LNCaP clone FGC (cell line): ENCODE measurements around the gene ARHGEF1.
"Not testable (repeated sequence)": the region's sequence is repeated elsewhere in the genome, so short reads cannot be mapped to it uniquely, and the experiment has no call there.

Experiments
- DNase-seq: peaks from one replicate; pipeline ENCODE4 v3.0.0-alpha.2; 2011; ENCODE audit warnings: low read depth
- H3K4me3 ChIP-seq: 2 replicates; pipeline ENCODE4 v1.5.1; 2011; ENCODE audit warnings: mild to moderate bottlenecking, low read depth, low read length, control low read depth
- CTCF ChIP-seq: IDR thresholded peaks from 2 replicates; pipeline ENCODE4 v1.5.1; 2012; ENCODE audit warnings: mild to moderate bottlenecking; ENCODE audit not compliant: control insufficient read depth, insufficient read depth; ENCODE audit errors: extremely low read depth

ARHGEF1 gene

DNA sequence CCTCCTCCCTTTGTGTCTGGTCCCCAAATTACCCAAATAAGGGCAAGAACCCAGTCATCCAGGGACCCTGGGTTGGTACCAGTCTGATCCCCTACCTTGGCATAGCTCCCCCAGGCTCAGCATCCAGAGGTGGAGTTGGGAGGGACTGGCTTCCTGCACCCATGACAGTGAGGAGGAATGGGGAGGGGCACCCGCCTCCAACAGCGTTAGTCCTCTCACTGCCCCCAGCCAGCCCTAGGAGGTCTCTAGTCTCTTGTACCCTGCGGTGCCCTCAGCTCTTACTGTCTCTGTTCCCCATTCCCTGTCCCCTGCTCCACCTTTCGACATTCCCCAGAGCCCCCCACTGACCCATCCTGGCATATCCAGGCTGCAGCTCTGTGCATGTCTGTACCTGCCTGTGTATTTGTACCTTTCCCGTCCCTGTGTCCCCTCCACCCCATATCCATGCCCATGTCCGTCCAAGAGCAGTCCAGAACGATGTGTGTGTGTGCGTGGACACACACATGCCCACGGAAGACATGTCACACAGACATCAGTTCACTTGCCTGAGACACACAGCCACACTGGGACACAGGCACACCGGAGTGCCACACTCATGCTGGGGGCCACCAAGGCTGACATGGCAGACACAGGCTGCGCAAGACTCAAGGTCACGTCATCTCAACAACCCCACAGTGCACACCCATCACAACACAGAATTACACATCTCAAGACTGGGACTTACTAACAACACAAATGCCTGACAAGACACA is 27.4 kb downstream of the ARHGEF1 start:
- no peak overlapping the region for H3K4me3 ChIP-seq
- no peak for DNase-seq
- no peak for TF ChIP-seq CTCF

GRCh38 chr19:41910992-41911888 is 28.3 kb downstream of the ARHGEF1 start:
- DNase-seq, result no peak
- no peak for TF ChIP-seq CTCF
- H3K4me3 ChIP-seq, result no peak overlapping the region

DNA sequence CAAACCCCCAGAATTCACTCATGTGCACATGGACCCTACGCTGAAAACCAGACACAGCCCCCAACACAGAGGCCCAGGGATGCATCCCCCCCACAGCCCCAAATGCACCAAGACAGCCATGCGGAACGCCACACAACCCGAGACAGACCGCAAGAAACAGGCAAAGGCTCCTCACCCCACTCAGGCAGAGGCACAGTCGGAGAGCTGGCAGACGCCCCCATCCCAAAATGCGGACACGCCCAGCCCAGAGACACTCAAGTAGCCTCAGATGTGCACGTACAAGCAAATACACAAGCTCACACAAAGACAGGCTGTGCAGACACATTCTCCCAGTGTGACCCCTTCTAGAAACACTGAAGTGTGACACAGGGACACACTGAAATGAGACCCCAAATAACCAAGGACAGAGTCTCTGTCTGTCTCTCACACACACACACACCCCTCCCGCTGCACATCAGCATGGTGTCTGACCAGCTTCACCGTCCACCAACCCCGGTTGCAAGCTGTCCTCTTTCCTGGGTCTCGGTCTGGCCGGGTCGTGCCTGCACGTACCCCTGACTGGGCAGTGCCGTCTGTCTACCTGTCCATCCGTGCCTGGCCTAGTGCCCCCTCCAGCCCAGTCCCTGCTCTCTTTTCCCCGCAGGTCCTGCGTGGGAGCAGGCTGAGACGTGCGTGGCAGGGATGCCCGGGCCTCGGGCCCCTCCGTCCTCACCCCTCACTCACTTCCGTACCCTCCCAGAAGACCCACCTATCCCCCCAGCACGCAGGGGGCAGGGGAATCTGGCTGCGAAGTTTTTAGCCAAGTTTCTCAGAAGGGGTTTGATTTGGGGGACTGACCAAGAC is 29.1 kb downstream of the ARHGEF1 start:
- H3K4me3 ChIP-seq, result no peak overlapping the region
- TF ChIP-seq CTCF, result no peak
- DNase-seq, result no peak

DNA sequence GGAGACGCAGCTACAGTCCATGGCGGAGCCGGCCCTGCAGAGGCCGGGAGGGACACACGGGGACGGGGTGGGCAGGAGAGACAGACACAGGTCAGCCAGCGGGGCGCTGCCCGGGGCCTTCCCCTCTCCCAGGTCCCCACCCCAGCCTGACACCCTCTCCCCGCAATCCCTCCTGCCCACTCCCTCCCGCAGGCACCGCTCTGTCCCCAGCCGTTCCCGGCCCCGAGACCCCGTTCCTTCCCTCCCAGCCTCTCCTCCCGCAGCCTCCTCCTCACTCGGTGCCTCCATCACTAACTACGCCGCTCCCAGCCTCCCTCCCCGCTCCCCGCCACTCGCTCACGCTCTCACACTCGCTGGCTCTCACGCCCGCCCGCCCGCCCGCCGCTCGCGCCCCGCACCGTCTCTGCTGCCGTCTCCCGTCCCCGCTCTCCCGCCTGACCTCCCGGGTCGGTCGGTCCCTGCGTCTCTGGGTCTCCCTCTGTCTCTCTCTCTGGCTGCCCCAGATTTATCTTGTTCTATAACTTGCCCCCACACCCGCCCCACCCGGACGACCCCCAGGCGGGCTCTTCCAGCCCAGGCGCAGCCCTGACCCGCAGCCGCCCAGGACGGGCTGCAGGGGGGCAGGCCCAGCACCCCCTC is 30.0 kb downstream of the ARHGEF1 start:
- no peak overlapping the region for H3K4me3 ChIP-seq
- DNase-seq, result no peak
- no peak for TF ChIP-seq CTCF

DNA sequence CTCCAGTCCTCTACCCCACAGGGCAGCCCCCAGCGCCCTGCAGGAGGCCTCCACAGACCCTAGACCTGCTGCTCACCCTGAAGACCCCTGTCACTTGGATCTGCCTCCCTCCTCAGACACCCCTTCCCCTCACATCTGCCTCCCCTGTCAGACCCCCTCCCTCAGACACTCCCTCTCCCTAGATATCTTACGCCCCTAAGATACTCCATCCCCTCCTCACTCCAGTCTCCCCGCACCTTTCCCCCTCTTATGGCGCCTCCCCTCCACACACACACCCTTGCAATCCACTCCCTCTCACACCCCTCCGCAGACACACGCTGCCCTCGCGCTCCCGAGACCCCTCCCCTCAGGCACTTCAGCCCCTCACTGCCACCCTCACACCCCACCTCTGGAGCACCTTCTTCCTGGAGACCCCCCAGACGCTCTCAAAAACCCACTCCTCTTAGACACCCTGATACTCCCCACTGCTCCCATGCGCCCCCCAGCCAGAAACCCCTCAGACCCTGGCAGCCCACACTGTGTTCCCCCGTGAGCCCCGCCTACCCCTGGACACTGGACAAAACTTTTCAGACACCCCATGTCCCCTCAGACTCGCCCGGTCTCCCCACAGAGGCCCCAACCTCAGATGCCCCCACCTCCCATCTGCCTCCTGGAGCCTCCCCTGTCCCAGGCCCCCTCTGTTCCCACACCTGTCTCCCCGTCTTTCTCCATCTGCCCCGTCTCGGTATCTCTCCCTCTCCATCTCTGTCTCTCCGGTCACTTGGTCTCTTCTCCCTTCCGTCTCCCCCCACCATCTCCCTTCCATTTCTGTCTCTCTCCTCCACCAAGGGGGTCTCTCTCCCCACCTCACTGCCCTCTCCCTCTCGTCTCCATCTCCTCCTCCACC is 30.8 kb downstream of the ARHGEF1 start:
- no peak for TF ChIP-seq CTCF
- DNase-seq, result no peak
- H3K4me3 ChIP-seq, result no peak overlapping the region

GRCh38 chr19:41914424-41914834 is 31.4 kb downstream of the ARHGEF1 start:
- not testable (repeated sequence) for H3K4me3 ChIP-seq, DNase-seq
